ENCODE results near the gene LRRC15.

DNA sequence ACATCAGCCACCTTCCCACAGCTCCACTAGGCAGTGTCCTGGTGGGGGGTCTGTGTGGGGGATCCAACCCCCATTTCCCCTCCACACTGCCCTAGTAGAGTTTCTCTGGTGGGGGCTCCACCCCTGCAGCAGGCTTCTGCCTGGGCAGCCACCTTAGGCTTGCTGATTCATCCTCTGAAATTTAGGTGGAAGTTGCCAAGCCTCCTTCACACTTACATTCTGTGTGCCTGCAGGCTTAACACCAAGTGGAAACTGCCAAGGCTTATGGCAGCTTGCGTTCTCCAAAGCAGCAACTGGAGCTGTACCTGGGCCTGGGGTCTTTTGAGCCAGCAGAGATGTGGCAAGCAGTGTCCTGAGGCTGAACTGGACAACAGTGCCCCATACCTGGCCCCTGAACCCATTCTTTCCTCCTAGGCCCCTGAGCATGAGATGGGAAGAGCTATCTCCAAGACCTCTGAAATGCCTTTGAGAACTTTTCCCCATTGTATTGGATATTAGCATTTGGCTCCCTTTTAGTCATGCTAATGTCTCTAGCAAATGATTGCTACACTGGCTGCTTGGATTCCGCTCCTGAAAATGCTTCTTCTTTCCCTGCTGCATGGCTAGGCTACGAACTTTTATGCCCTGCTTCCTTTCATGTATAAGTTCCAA, 50.9 kb downstream of the LRRC15 start:
- TF ChIP-seq, protein P1, sequence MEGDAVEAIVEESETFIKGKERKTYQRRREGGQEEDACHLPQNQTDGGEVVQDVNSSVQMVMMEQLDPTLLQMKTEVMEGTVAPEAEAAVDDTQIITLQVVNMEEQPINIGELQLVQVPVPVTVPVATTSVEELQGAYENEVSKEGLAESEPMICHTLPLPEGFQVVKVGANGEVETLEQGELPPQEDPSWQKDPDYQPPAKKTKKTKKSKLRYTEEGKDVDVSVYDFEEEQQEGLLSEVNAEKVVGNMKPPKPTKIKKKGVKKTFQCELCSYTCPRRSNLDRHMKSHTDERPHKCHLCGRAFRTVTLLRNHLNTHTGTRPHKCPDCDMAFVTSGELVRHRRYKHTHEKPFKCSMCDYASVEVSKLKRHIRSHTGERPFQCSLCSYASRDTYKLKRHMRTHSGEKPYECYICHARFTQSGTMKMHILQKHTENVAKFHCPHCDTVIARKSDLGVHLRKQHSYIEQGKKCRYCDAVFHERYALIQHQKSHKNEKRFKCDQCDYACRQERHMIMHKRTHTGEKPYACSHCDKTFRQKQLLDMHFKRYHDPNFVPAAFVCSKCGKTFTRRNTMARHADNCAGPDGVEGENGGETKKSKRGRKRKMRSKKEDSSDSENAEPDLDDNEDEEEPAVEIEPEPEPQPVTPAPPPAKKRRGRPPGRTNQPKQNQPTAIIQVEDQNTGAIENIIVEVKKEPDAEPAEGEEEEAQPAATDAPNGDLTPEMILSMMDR (IDR thresholded peaks at IDR 0.05; ENCODE audit: poor library complexity) = no peak
- TF ChIP-seq EZH2 (IDR thresholded peaks at IDR 0.05; ENCODE audit: borderline replicate concordance) = no peak

Measured in hepatocyte (in vitro differentiated cells).